ENCODE results near the gene KCNN3. TPM values are rescaled to one million over a fixed set of nuclear protein-coding genes. Genes with fewer than 3 reads are reported as not detected.

KCNN3 gene
- total RNA-seq, 1 donor = not detected

GRCh38 chr1:154806333-154806732 lies 63.7 kb downstream of the KCNN3 start:
- no peak overlapping the region for H3K4me3 ChIP-seq (ENCODE audit: low read depth, low read length)
- DNase-seq (ENCODE audit: low read depth) = no peak
- TF ChIP-seq CTCF (IDR thresholded peaks at IDR 0.05; ENCODE audit: insufficient read depth, low read depth, low read length) = no peak

- TF ChIP-seq CTCF (IDR thresholded peaks at IDR 0.05; ENCODE audit: insufficient read depth, low read depth, low read length) = no peak
- no peak overlapping the region for H3K4me3 ChIP-seq (ENCODE audit: low read depth, low read length)
- DNase-seq (ENCODE audit: low read depth) = no peak
These were observed 66.8 kb downstream of the KCNN3 start for GRCh38 chr1:154802982-154803920.

GRCh38 chr1:154802336-154802969 lies 67.6 kb downstream of the KCNN3 start:
- DNase-seq (ENCODE audit: low read depth) = no peak
- no peak for TF ChIP-seq CTCF (IDR thresholded peaks at IDR 0.05; ENCODE audit: insufficient read depth, low read depth, low read length)
- no peak overlapping the region for H3K4me3 ChIP-seq (ENCODE audit: low read depth, low read length)

- H3K4me3 ChIP-seq (ENCODE audit: low read depth, low read length) = no peak overlapping the region
- TF ChIP-seq CTCF (IDR thresholded peaks at IDR 0.05; ENCODE audit: insufficient read depth, low read depth, low read length) = no peak
- no peak for DNase-seq (ENCODE audit: low read depth)
These were observed 68.7 kb downstream of the KCNN3 start for GRCh38 chr1:154801234-154802011.

GRCh38 chr1:154799188-154799587 lies 70.9 kb downstream of the KCNN3 start:
- TF ChIP-seq CTCF (IDR thresholded peaks at IDR 0.05; ENCODE audit: insufficient read depth, low read depth, low read length) = no peak
- no peak for DNase-seq (ENCODE audit: low read depth)
- no peak overlapping the region for H3K4me3 ChIP-seq (ENCODE audit: low read depth, low read length)

- TF ChIP-seq CTCF (IDR thresholded peaks at IDR 0.05; ENCODE audit: insufficient read depth, low read depth, low read length) = no peak
- DNase-seq (ENCODE audit: low read depth) = no peak
- H3K4me3 ChIP-seq (ENCODE audit: low read depth, low read length) = no peak overlapping the region
These were observed 71.4 kb downstream of the KCNN3 start for GRCh38 chr1:154798645-154799044.
